ENCODE data around the gene CEP83.

DNA sequence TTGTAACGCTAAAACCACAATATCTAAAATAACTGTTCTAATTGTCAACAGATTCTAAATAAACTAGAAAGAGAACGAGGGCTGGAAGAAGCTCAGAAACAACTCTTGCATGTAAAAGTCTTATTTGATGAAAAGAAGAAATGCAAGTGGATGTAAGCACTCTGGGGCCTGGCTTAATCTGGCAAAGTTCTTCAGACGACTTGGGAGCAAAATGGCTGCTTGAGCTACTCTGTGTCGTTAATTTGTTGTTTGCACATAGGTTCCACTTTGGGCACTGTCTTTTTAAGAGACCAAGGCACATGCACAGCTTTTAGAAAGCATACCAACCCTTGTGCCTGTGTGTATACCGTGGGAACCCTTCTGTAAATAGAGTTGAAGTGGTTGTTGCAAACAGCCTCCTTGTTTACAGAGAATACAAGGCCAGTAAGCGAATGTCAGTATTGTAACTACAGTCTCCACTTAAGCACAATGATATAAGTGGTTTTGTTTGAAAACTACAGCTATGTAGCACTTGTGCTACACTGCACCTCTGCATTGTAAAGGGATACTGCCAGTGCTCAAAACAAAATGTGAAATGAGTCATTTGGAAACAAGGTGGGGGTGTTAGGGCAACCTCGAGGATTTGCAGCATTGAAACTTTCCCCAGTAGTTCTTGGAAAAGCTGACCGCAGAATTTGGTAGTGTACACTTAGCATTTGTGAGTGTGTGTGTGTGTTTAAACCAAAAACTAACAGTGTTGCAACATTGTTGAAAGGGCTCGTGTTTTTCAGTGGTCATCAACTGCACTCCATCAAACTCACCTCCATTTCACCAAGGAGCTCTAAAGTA lies 154.3 kb downstream of the CEP83 start:
- no peak for TF ChIP-seq NANOG (IDR thresholded peaks at IDR 0.05; ENCODE audit: borderline replicate concordance)
- TF ChIP-seq, protein P1, sequence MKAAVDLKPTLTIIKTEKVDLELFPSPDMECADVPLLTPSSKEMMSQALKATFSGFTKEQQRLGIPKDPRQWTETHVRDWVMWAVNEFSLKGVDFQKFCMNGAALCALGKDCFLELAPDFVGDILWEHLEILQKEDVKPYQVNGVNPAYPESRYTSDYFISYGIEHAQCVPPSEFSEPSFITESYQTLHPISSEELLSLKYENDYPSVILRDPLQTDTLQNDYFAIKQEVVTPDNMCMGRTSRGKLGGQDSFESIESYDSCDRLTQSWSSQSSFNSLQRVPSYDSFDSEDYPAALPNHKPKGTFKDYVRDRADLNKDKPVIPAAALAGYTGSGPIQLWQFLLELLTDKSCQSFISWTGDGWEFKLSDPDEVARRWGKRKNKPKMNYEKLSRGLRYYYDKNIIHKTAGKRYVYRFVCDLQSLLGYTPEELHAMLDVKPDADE (IDR thresholded peaks at IDR 0.05): no peak
- no peak for TF ChIP-seq EZH2 (IDR thresholded peaks at IDR 0.05; ENCODE audit: low read depth, unreplicated experiment)
- TF ChIP-seq, protein P2, sequence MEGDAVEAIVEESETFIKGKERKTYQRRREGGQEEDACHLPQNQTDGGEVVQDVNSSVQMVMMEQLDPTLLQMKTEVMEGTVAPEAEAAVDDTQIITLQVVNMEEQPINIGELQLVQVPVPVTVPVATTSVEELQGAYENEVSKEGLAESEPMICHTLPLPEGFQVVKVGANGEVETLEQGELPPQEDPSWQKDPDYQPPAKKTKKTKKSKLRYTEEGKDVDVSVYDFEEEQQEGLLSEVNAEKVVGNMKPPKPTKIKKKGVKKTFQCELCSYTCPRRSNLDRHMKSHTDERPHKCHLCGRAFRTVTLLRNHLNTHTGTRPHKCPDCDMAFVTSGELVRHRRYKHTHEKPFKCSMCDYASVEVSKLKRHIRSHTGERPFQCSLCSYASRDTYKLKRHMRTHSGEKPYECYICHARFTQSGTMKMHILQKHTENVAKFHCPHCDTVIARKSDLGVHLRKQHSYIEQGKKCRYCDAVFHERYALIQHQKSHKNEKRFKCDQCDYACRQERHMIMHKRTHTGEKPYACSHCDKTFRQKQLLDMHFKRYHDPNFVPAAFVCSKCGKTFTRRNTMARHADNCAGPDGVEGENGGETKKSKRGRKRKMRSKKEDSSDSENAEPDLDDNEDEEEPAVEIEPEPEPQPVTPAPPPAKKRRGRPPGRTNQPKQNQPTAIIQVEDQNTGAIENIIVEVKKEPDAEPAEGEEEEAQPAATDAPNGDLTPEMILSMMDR (conservative IDR thresholded peaks at IDR 0.05; ENCODE audit: low read depth in 2 of 2): no peak
- TF ChIP-seq, protein P3, sequence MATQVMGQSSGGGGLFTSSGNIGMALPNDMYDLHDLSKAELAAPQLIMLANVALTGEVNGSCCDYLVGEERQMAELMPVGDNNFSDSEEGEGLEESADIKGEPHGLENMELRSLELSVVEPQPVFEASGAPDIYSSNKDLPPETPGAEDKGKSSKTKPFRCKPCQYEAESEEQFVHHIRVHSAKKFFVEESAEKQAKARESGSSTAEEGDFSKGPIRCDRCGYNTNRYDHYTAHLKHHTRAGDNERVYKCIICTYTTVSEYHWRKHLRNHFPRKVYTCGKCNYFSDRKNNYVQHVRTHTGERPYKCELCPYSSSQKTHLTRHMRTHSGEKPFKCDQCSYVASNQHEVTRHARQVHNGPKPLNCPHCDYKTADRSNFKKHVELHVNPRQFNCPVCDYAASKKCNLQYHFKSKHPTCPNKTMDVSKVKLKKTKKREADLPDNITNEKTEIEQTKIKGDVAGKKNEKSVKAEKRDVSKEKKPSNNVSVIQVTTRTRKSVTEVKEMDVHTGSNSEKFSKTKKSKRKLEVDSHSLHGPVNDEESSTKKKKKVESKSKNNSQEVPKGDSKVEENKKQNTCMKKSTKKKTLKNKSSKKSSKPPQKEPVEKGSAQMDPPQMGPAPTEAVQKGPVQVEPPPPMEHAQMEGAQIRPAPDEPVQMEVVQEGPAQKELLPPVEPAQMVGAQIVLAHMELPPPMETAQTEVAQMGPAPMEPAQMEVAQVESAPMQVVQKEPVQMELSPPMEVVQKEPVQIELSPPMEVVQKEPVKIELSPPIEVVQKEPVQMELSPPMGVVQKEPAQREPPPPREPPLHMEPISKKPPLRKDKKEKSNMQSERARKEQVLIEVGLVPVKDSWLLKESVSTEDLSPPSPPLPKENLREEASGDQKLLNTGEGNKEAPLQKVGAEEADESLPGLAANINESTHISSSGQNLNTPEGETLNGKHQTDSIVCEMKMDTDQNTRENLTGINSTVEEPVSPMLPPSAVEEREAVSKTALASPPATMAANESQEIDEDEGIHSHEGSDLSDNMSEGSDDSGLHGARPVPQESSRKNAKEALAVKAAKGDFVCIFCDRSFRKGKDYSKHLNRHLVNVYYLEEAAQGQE (IDR thresholded peaks at IDR 0.05; ENCODE audit: unreplicated experiment): no peak
- TF ChIP-seq POLR2AphosphoS5 (IDR thresholded peaks at IDR 0.05; ENCODE audit: low read depth): no peak
- TF ChIP-seq JUNB (IDR thresholded peaks at IDR 0.05; ENCODE audit: unreplicated experiment): no peak
- TF ChIP-seq EZH2phosphoT487 (IDR thresholded peaks at IDR 0.05; ENCODE audit: unreplicated experiment): no peak
- TF ChIP-seq CREB1 (CRISPR knock-in tag; IDR thresholded peaks at IDR 0.05; ENCODE audit: low read depth): no peak
- TF ChIP-seq, protein P4, sequence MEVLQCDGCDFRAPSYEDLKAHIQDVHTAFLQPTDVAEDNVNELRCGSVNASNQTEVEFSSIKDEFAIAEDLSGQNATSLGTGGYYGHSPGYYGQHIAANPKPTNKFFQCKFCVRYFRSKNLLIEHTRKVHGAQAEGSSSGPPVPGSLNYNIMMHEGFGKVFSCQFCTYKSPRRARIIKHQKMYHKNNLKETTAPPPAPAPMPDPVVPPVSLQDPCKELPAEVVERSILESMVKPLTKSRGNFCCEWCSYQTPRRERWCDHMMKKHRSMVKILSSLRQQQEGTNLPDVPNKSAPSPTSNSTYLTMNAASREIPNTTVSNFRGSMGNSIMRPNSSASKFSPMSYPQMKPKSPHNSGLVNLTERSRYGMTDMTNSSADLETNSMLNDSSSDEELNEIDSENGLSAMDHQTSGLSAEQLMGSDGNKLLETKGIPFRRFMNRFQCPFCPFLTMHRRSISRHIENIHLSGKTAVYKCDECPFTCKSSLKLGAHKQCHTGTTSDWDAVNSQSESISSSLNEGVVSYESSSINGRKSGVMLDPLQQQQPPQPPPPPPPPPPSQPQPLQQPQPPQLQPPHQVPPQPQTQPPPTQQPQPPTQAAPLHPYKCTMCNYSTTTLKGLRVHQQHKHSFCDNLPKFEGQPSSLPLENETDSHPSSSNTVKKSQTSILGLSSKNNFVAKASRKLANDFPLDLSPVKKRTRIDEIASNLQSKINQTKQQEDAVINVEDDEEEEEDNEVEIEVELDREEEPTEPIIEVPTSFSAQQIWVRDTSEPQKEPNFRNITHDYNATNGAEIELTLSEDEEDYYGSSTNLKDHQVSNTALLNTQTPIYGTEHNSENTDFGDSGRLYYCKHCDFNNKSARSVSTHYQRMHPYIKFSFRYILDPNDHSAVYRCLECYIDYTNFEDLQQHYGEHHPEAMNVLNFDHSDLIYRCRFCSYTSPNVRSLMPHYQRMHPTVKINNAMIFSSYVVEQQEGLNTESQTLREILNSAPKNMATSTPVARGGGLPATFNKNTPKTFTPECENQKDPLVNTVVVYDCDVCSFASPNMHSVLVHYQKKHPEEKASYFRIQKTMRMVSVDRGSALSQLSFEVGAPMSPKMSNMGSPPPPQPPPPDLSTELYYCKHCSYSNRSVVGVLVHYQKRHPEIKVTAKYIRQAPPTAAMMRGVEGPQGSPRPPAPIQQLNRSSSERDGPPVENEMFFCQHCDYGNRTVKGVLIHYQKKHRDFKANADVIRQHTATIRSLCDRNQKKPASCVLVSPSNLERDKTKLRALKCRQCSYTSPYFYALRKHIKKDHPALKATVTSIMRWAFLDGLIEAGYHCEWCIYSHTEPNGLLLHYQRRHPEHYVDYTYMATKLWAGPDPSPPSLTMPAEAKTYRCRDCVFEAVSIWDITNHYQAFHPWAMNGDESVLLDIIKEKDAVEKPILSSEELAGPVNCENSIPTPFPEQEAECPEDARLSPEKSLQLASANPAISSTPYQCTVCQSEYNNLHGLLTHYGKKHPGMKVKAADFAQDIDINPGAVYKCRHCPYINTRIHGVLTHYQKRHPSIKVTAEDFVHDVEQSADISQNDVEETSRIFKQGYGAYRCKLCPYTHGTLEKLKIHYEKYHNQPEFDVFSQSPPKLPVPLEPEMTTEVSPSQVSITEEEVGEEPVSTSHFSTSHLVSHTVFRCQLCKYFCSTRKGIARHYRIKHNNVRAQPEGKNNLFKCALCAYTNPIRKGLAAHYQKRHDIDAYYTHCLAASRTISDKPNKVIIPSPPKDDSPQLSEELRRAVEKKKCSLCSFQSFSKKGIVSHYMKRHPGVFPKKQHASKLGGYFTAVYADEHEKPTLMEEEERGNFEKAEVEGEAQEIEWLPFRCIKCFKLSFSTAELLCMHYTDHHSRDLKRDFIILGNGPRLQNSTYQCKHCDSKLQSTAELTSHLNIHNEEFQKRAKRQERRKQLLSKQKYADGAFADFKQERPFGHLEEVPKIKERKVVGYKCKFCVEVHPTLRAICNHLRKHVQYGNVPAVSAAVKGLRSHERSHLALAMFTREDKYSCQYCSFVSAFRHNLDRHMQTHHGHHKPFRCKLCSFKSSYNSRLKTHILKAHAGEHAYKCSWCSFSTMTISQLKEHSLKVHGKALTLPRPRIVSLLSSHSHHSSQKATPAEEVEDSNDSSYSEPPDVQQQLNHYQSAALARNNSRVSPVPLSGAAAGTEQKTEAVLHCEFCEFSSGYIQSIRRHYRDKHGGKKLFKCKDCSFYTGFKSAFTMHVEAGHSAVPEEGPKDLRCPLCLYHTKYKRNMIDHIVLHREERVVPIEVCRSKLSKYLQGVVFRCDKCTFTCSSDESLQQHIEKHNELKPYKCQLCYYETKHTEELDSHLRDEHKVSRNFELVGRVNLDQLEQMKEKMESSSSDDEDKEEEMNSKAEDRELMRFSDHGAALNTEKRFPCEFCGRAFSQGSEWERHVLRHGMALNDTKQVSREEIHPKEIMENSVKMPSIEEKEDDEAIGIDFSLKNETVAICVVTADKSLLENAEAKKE (CRISPR knock-in tag; IDR thresholded peaks at IDR 0.05): no peak
- TF ChIP-seq ZNF114 (CRISPR knock-in tag; IDR thresholded peaks at IDR 0.05): no peak
- no peak for TF ChIP-seq ZNF331 (CRISPR knock-in tag; IDR thresholded peaks at IDR 0.05; ENCODE audit: low read depth)
- no peak for TF ChIP-seq STAT1 (IDR thresholded peaks at IDR 0.05; ENCODE audit: unreplicated experiment)

All from GM23338 (cell line).